AG04449 (cell line): ENCODE data around the gene YIPF2.

Experiments
- CTCF ChIA-PET: fragments of 350-600 bp; formaldehyde crosslinking; extraction: SDS; loops from one replicate; lab custom pipeline; 2021; ENCODE audit warnings: antibody characterized with exemption; lab: Yijun Ruan, JAX
- POLR2A ChIA-PET: fragments of 400-600, 350-600 bp; formaldehyde crosslinking; extraction: SDS; loops from one replicate; lab custom pipeline; 2020; ENCODE audit warnings: antibody characterized with exemption, inconsistent platforms; lab: Yijun Ruan, JAX
- DNase-seq: peaks from one replicate; pipeline ENCODE4 v3.0.0-alpha.2; 2010; ENCODE audit warnings: low read depth, low spot score
- H3K4me3 ChIP-seq: 2 replicates; pipeline ENCODE4 v1.5.1; 2011; ENCODE audit warnings: low read depth, mild to moderate bottlenecking, control low read depth, low read length
- TF ChIP-seq, protein P1 (sequence below): IDR thresholded peaks from one replicate; pipeline ENCODE4 v1.5.1; 2011; ENCODE audit warnings: mild to moderate bottlenecking, moderate library complexity, low read length, control low read depth, inconsistent platforms; ENCODE audit not compliant: insufficient read depth; ENCODE audit errors: missing control alignments

YIPF2 gene

DNA sequence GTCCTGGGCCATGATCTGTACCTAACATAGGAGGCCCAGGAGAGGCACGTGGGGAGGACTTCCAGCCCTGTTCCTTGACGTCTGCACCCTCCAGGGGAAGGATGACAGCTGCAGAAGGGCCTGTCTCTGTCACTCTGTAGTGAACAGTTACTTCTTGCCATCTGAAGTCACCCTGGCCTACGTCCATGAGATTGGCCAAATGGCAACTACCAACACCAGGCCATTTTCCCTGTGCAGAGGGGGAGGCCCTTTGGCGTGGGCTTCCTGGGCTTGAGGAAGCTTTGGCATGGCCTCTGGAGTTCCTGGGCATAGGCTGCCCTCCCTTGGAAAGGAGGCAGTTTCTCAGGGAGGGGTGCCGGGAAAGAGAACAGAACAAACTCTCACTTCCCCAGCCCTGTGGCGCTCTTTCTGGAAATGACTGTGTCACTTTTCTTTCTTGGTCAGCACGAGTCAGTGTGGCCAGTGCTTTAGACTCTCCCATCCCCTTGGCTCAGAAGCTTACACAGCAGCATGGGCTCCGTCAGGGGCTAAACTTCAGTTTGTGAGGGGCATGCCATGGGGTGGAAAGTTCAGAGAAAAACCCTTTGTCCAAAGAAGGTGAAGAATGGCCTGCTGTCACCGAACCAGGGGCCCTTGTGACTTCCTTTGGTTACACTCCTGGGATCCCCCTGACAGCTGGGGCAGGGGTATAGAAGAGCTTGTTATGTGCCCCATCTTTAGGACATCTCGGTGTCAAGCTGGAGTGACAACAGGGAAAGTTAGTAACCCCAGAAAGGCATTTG is 51.8 kb downstream of the YIPF2 start:
- CTCF ChIA-PET, result interaction anchor here (0.7 to 5.8 kb wide), 3 partner anchors 11 to 59 kb away, joined by 3 to 43 read pairs (median 4); no protein-coding TSS in a partner anchor
- H3K4me3 ChIP-seq, result no peak overlapping the region
- POLR2A ChIA-PET, result interaction anchor here (0.9 kb wide), 1 partner anchor 13 kb away, joined by 3 read pairs; no protein-coding TSS in a partner anchor
- TF ChIP-seq, protein P1, sequence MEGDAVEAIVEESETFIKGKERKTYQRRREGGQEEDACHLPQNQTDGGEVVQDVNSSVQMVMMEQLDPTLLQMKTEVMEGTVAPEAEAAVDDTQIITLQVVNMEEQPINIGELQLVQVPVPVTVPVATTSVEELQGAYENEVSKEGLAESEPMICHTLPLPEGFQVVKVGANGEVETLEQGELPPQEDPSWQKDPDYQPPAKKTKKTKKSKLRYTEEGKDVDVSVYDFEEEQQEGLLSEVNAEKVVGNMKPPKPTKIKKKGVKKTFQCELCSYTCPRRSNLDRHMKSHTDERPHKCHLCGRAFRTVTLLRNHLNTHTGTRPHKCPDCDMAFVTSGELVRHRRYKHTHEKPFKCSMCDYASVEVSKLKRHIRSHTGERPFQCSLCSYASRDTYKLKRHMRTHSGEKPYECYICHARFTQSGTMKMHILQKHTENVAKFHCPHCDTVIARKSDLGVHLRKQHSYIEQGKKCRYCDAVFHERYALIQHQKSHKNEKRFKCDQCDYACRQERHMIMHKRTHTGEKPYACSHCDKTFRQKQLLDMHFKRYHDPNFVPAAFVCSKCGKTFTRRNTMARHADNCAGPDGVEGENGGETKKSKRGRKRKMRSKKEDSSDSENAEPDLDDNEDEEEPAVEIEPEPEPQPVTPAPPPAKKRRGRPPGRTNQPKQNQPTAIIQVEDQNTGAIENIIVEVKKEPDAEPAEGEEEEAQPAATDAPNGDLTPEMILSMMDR, result no peak
- DNase-seq, result no peak

DNA sequence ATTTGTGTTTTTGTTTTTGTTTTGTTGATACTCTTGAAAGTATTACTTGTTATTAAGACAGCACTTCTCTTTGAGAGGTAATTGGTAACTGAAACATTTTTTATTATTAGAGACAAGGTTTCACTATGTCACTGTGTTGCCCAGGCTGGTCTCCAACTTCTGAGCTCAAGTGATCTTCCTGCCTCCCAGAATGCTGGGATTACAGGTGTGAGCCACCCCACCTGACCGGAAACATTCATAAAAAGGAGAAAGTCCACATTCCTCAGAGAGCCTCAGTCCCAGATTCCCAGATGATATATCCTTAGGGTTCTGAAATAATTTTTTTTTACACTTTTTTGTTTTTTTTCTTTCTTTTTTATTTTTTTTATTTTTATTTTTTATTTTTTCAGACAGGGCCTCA is 54.4 kb downstream of the YIPF2 start:
- H3K4me3 ChIP-seq, result no peak overlapping the region
- ChIA-PET POLR2A (no interaction called here), CTCF (interaction anchor here (0.8 to 21.0 kb wide), 10 partner anchors 9 to 152 kb away, joined by 3 to 559 read pairs (median 18); partner anchors contain the start of genes C19orf38 and TMED1)
- DNase-seq, result no peak
- TF ChIP-seq, protein P1, result no peak

DNA sequence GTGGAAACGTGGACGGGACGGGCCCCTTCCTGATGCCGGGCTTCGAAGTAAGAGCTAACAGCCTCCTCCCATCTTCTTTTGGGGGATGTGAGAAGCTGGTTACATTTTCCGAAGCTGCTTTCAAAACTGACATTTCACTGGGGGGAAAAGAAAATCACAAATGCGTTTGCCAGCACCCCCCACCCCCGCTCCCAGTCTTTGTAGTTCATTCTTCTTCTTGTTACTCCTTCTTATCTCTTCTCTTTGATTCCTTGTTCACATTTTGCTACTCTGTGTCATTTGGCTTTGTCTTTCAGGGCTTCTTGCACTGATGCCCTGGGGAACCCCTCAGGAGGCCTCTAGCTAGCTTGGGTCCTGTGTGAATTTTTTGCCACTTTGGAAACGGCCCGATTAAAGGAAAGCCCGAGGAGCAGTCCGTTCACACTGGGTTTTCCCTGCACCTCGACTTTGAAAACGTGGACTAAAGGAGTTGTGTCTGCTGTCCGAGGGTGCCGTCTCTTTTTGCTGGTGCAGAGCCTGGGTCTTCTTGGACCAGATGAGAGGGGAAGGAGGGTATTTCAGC is 55.8 kb downstream of the YIPF2 start:
- POLR2A ChIA-PET, result interaction anchor here (1.3 kb wide), 1 partner anchor 156 kb away, joined by 3 read pairs; no protein-coding TSS in a partner anchor
- H3K4me3 ChIP-seq, result peak overlapping the region; percentile 78
- no peak for DNase-seq
- TF ChIP-seq, protein P1, result no peak
- CTCF ChIA-PET, result interaction anchor here (0.6 to 21.0 kb wide), 22 partner anchors 9 to 162 kb away, joined by 3 to 559 read pairs (median 9); partner anchors contain the start of genes C19orf38, DNM2, TIMM29 and TMED1
